Left lung (tissue), 10 donors: ENCODE data around the gene ZNF292. TPM values are rescaled to one million over a fixed set of nuclear protein-coding genes. Genes with fewer than 3 reads are reported as not detected.

ENCODE experiments used
- ATAC-seq: fragments of 200-7000 bp; cut with Tn5 transposase; one replicate; pipeline ENCODE4 v1.9.1; 2020; ENCODE audit warnings: moderate library complexity
- DNase-seq, 4 donors: peaks; one replicate each; pipeline ENCODE4 v3.0.0-alpha.2; 2013 to 2020
- H3K27ac ChIP-seq, 2 donors: fragments of 200-600 bp; sonication (generic) in 1 of 2; one replicate each; pipeline versions ENCODE4 v1.5.0 to v1.8.0; 2020 to 2021
- H3K27me3 ChIP-seq, 2 donors: fragments of 200-600 bp; sonication (generic) in 1 of 2; one replicate each; pipeline versions ENCODE4 v1.5.0 to v1.8.0; 2020 to 2021
- H3K36me3 ChIP-seq, 2 donors: fragments of 200-600 bp; sonication (generic) in 1 of 2; one replicate each; pipeline versions ENCODE4 v1.5.0 to v1.8.0; 2020 to 2021
- H3K4me1 ChIP-seq, 2 donors: fragments of 200-600 bp; one replicate each; pipeline ENCODE4 v1.8.0; 2021
- H3K4me3 ChIP-seq, 2 donors: fragments of 200-600 bp; sonication (generic) in 1 of 2; one replicate each; pipeline versions ENCODE4 v1.5.0 to v1.8.0; 2020 to 2021; ENCODE audit warnings: mild to moderate bottlenecking in 1 of 2
- H3K9me3 ChIP-seq, 2 donors: fragments of 200-600 bp; sonication (generic) in 1 of 2; one replicate each; pipeline versions ENCODE4 v1.5.0 to v1.8.0; 2020 to 2021
- CTCF ChIP-seq, 2 donors: fragments of 200-600 bp; sonication (generic) in 1 of 2; IDR thresholded peaks; one replicate each; pipeline versions ENCODE4 v1.5.0 to v1.8.0; 2021; ENCODE audit warnings: antibody characterized with exemption in 2 of 2
- intact Hi-C, 2 donors: fragments of 100-400 bp; cut with DNase I; formaldehyde crosslinking; loops; one replicate each; pipeline versions ENCODE4 v1.11.2 to v1.14.2; 2022
- polyA plus RNA-seq, 6 donors: library from polyadenylated mRNA; unstranded; fragments of 120-200 nt; gene quantifications; one replicate each; pipeline ENCODE4 v1.2.1, GENCODE V29; 2013; ENCODE audit not compliant: insufficient read length in 6 of 6
- total RNA-seq, 2 donors: library from RNA; stranded (reverse); fragmentation: NEBNext Ultra II Directional; extraction: Animal tissue kit (Norgen Biotek cat#: 25700); gene quantifications; one replicate each; pipeline ENCODE4 v1.2.1, GENCODE V29; 2021
- donor health status: DM: no; HTN: yes; CAD: no.
- donor health status: DM: no; HTN: no; CAD: no.

ZNF292 gene
- total and polyA plus RNA-seq, 8 donors: 25.2 to 58.8 (median 51.0) TPM

- H3K9me3 ChIP-seq: no peaks in the 10 kb centered on the region
- ATAC-seq: no peak
- TF ChIP-seq CTCF (IDR thresholded peaks at IDR 0.05): no peak
Observed at GRCh38 chr6:87212596-87212995, 57.2 kb downstream of the ZNF292 start.

GRCh38 chr6:87213364-87213763 is 58.0 kb downstream of the ZNF292 start:
- no peak overlapping the region for H3K27ac ChIP-seq
- no peaks in the 10 kb centered on the region for H3K9me3 ChIP-seq
- peaks cover 0 to under 1% of the 10 kb centered on the region in 2 donors for H3K36me3 ChIP-seq
- no peak for ATAC-seq
- intact Hi-C loops: no loop called here
- no peak for TF ChIP-seq CTCF (IDR thresholded peaks at IDR 0.05)
- H3K27me3 ChIP-seq: no peaks in the 10 kb centered on the region
- H3K4me3 ChIP-seq: no peak overlapping the region
- H3K4me1 ChIP-seq: peaks cover 0 to 4% of the 10 kb centered on the region in 2 donors
- no peak for DNase-seq

More at GRCh38 chr6:87212596-87212995, 57.2 kb downstream of the ZNF292 start:
- Histone ChIP-seq H3K4me1 (peaks cover 0 to 4% of the 10 kb centered on the region in 2 donors), H3K36me3 (no peaks in the 10 kb centered on the region), H3K27ac (no peak overlapping the region), H3K27me3 (no peaks in the 10 kb centered on the region), H3K4me3 (no peak overlapping the region)
- intact Hi-C loops: no loop called here
- DNase-seq: no peak

GRCh38 chr6:87214831-87215230 is 59.5 kb downstream of the ZNF292 start:
- no peak for TF ChIP-seq CTCF (IDR thresholded peaks at IDR 0.05)
- no peak overlapping the region for H3K27ac ChIP-seq
- H3K4me1 ChIP-seq: peaks cover 0 to 4% of the 10 kb centered on the region in 2 donors
- no peak overlapping the region for H3K4me3 ChIP-seq
- H3K36me3 ChIP-seq: peaks cover 0 to 15% of the 10 kb centered on the region in 2 donors
- H3K9me3 ChIP-seq: no peaks in the 10 kb centered on the region
- no peak for ATAC-seq
- no peak for DNase-seq
- H3K27me3 ChIP-seq: no peaks in the 10 kb centered on the region
- intact Hi-C loops: no loop called here

- no peak overlapping the region for H3K4me3 ChIP-seq
- intact Hi-C loops: no loop called here
- peaks cover 0 to 35% of the 10 kb centered on the region in 2 donors for H3K36me3 ChIP-seq
- ATAC-seq (peak; percentile 80), DNase-seq (no peak)
- no peak overlapping the region for H3K27ac ChIP-seq
- no peaks in the 10 kb centered on the region for H3K27me3 ChIP-seq
- no peak for TF ChIP-seq CTCF (IDR thresholded peaks at IDR 0.05)
- H3K9me3 ChIP-seq: no peaks in the 10 kb centered on the region
- H3K4me1 ChIP-seq: no peaks in the 10 kb centered on the region
Observed at GRCh38 chr6:87220997-87221396, 65.6 kb downstream of the ZNF292 start.

GRCh38 chr6:87222676-87223075 is 67.3 kb downstream of the ZNF292 start:
- no peak for TF ChIP-seq CTCF (IDR thresholded peaks at IDR 0.05)
- Histone ChIP-seq H3K4me1 (no peaks in the 10 kb centered on the region), H3K4me3 (no peak overlapping the region), H3K27ac (no peak overlapping the region), H3K36me3 (peaks cover 0 to 35% of the 10 kb centered on the region in 2 donors), H3K9me3 (no peaks in the 10 kb centered on the region), H3K27me3 (no peaks in the 10 kb centered on the region)
- DNase-seq: no peak
- intact Hi-C loops: no loop called here
- no peak for ATAC-seq
